ENCODE results near the gene SLC26A11. TPM values are rescaled to one million over a fixed set of nuclear protein-coding genes. Genes with fewer than 3 reads are reported as not detected.

The SLC26A11 gene
- total RNA-seq, 1 donor: 21.9 TPM

- H3K4me3 ChIP-seq (ENCODE audit: low read length): no peak overlapping the region
- H3K9me3 ChIP-seq (ENCODE audit: low read depth, low read length): no peaks in the 10 kb centered on the region
- H3K27me3 ChIP-seq (ENCODE audit: insufficient read depth, low read length): no peaks in the 10 kb centered on the region
- peaks cover 10% of the 10 kb centered on the region for H3K4me1 ChIP-seq (ENCODE audit: insufficient read depth, low read length)
Measured at GRCh38 chr17:80208050-80208449, 12.2 kb upstream of the SLC26A11 start.

- Histone ChIP-seq H3K4me1 (ENCODE audit: insufficient read depth, low read length) (peaks cover 27% of the 10 kb centered on the region), H3K9me3 (ENCODE audit: low read depth, low read length) (no peaks in the 10 kb centered on the region), H3K27me3 (ENCODE audit: insufficient read depth, low read length) (no peaks in the 10 kb centered on the region), H3K4me3 (ENCODE audit: low read length) (no peak overlapping the region)
Measured at GRCh38 chr17:80209765-80210164, 10.5 kb upstream of the SLC26A11 start.

- Histone ChIP-seq H3K27me3 (ENCODE audit: insufficient read depth, low read length) (no peaks in the 10 kb centered on the region), H3K4me3 (ENCODE audit: low read length) (no peak overlapping the region), H3K9me3 (ENCODE audit: low read depth, low read length) (no peaks in the 10 kb centered on the region), H3K4me1 (ENCODE audit: insufficient read depth, low read length) (peaks cover 30% of the 10 kb centered on the region)
Measured at GRCh38 chr17:80210348-80211108, 9.7 kb upstream of the SLC26A11 start.

GRCh38 chr17:80212109-80212508 lies 8.1 kb upstream of the SLC26A11 start:
- H3K4me1 ChIP-seq (ENCODE audit: insufficient read depth, low read length): peaks cover 30% of the 10 kb centered on the region
- no peak overlapping the region for H3K4me3 ChIP-seq (ENCODE audit: low read length)
- no peaks in the 10 kb centered on the region for H3K27me3 ChIP-seq (ENCODE audit: insufficient read depth, low read length)
- H3K9me3 ChIP-seq (ENCODE audit: low read depth, low read length): no peaks in the 10 kb centered on the region

GRCh38 chr17:80212511-80212910 lies 7.7 kb upstream of the SLC26A11 start:
- Histone ChIP-seq H3K4me1 (ENCODE audit: insufficient read depth, low read length) (peaks cover 30% of the 10 kb centered on the region), H3K27me3 (ENCODE audit: insufficient read depth, low read length) (no peaks in the 10 kb centered on the region), H3K9me3 (ENCODE audit: low read depth, low read length) (no peaks in the 10 kb centered on the region), H3K4me3 (ENCODE audit: low read length) (no peak overlapping the region)

- Histone ChIP-seq H3K4me1 (ENCODE audit: insufficient read depth, low read length) (peaks cover 35% of the 10 kb centered on the region), H3K27me3 (ENCODE audit: insufficient read depth, low read length) (no peaks in the 10 kb centered on the region), H3K9me3 (ENCODE audit: low read depth, low read length) (no peaks in the 10 kb centered on the region), H3K4me3 (ENCODE audit: low read length) (no peak overlapping the region)
Measured at GRCh38 chr17:80212962-80213642, 7.1 kb upstream of the SLC26A11 start.

- peaks cover 40% of the 10 kb centered on the region for H3K4me1 ChIP-seq (ENCODE audit: insufficient read depth, low read length)
- H3K4me3 ChIP-seq (ENCODE audit: low read length): no peak overlapping the region
- no peaks in the 10 kb centered on the region for H3K27me3 ChIP-seq (ENCODE audit: insufficient read depth, low read length)
- no peaks in the 10 kb centered on the region for H3K9me3 ChIP-seq (ENCODE audit: low read depth, low read length)
Measured at GRCh38 chr17:80213643-80213975, 6.6 kb upstream of the SLC26A11 start.

GRCh38 chr17:80214012-80214877 lies 6.0 kb upstream of the SLC26A11 start:
- no peaks in the 10 kb centered on the region for H3K27me3 ChIP-seq (ENCODE audit: insufficient read depth, low read length)
- no peaks in the 10 kb centered on the region for H3K9me3 ChIP-seq (ENCODE audit: low read depth, low read length)
- no peak overlapping the region for H3K4me3 ChIP-seq (ENCODE audit: low read length)
- H3K4me1 ChIP-seq (ENCODE audit: insufficient read depth, low read length): peaks cover 46% of the 10 kb centered on the region

- H3K9me3 ChIP-seq (ENCODE audit: low read depth, low read length): no peaks in the 10 kb centered on the region
- no peak overlapping the region for H3K4me3 ChIP-seq (ENCODE audit: low read length)
- H3K27me3 ChIP-seq (ENCODE audit: insufficient read depth, low read length): no peaks in the 10 kb centered on the region
- peaks cover 48% of the 10 kb centered on the region for H3K4me1 ChIP-seq (ENCODE audit: insufficient read depth, low read length)
Measured at GRCh38 chr17:80214878-80215210, 5.4 kb upstream of the SLC26A11 start.

GRCh38 chr17:80216473-80217456 lies 3.5 kb upstream of the SLC26A11 start:
- H3K27me3 ChIP-seq (ENCODE audit: insufficient read depth, low read length): no peaks in the 10 kb centered on the region
- peaks cover 48% of the 10 kb centered on the region for H3K4me1 ChIP-seq (ENCODE audit: insufficient read depth, low read length)
- H3K4me3 ChIP-seq (ENCODE audit: low read length): no peak overlapping the region
- no peaks in the 10 kb centered on the region for H3K9me3 ChIP-seq (ENCODE audit: low read depth, low read length)

GRCh38 chr17:80217703-80218362 lies 2.4 kb upstream of the SLC26A11 start:
- Histone ChIP-seq H3K27me3 (ENCODE audit: insufficient read depth, low read length) (no peaks in the 10 kb centered on the region), H3K4me1 (ENCODE audit: insufficient read depth, low read length) (peaks cover 40% of the 10 kb centered on the region), H3K9me3 (ENCODE audit: low read depth, low read length) (no peaks in the 10 kb centered on the region), H3K4me3 (ENCODE audit: low read length) (no peak overlapping the region)

- peaks cover 35% of the 10 kb centered on the region for H3K4me1 ChIP-seq (ENCODE audit: insufficient read depth, low read length)
- H3K4me3 ChIP-seq (ENCODE audit: low read length): no peak overlapping the region
- H3K27me3 ChIP-seq (ENCODE audit: insufficient read depth, low read length): no peaks in the 10 kb centered on the region
- no peaks in the 10 kb centered on the region for H3K9me3 ChIP-seq (ENCODE audit: low read depth, low read length)
Measured at GRCh38 chr17:80218391-80218790, 1.8 kb upstream of the SLC26A11 start.

- Histone ChIP-seq H3K9me3 (ENCODE audit: low read depth, low read length) (no peaks in the 10 kb centered on the region), H3K4me1 (ENCODE audit: insufficient read depth, low read length) (peaks cover 27% of the 10 kb centered on the region), H3K27me3 (ENCODE audit: insufficient read depth, low read length) (no peaks in the 10 kb centered on the region), H3K4me3 (ENCODE audit: low read length) (peak overlapping the region; percentile 72)
Measured at GRCh38 chr17:80219013-80219762, 1.0 kb upstream of the SLC26A11 start.

- no peaks in the 10 kb centered on the region for H3K9me3 ChIP-seq (ENCODE audit: low read depth, low read length)
- no peaks in the 10 kb centered on the region for H3K27me3 ChIP-seq (ENCODE audit: insufficient read depth, low read length)
- peak overlapping the region; percentile 72 for H3K4me3 ChIP-seq (ENCODE audit: low read length)
- H3K4me1 ChIP-seq (ENCODE audit: insufficient read depth, low read length): peaks cover 22% of the 10 kb centered on the region
Measured at GRCh38 chr17:80219763-80220053, 519 bp upstream of the SLC26A11 start.
